Camera-type eye (tissue), 1 donor: Measurements from ENCODE around the gene REPS1. TPM values are rescaled to one million over a fixed set of nuclear protein-coding genes. Genes with fewer than 3 reads are reported as not detected.

ENCODE experiments used
- total RNA-seq: library from RNA; depleted of rRNA; stranded (reverse); fragments of >200 nt; gene quantifications from one replicate; pipeline ENCODE4 v1.2.3, GENCODE V29; 2014

REPS1 gene
- total RNA-seq, result 77.6 TPM

GRCh38 chr6:138987643-138988468 lies at the start of gene REPS1:
Gene REPS1, minus strand, starts transcription at chr6:138988253. Its CDS starts 571 bp downstream, at chr6:138987682.

GRCh38 chr6:139028658-139029469 lies 40.8 kb upstream of the REPS1 start, which contains the start of gene ABRACL:
Gene ABRACL, plus strand, starts transcription at chr6:139028745. Its CDS starts 5,416 bp downstream, at chr6:139034161.

Other genes starting within 250 kb of the REPS1 start
- 27.7 TPM for gene CCDC28A, start 214.5 kb downstream of the REPS1 start, total RNA-seq
- gene ECT2L, start 192.2 kb downstream of the REPS1 start, total RNA-seq, result not detected
- gene ABRACL, start 40.5 kb upstream of the REPS1 start, total RNA-seq, result 5.3 TPM
- gene HECA, start 146.8 kb upstream of the REPS1 start, total RNA-seq, result 32.0 TPM